GM13977 (cell line): ENCODE results near the gene TMEM258.

Experiments used
- DNase-seq: peaks from one replicate; pipeline ENCODE4 v3.0.0; 2012; ENCODE audit warnings: low spot score
- CTCF ChIP-seq: IDR thresholded peaks from 2 replicates; pipeline ENCODE4 v1.5.1; 2012; ENCODE audit warnings: mild to moderate bottlenecking, control low read depth; ENCODE audit not compliant: insufficient read depth; ENCODE audit errors: extremely low read depth, missing control alignments
- in situ Hi-C: fragments of 300-500 bp; cut with MboI; formaldehyde crosslinking; loops from one replicate; pipeline ENCODE4 v1.12.0; 2022; ENCODE audit warnings: low sequenced_read_pairs, low pct_unique_long_range_greater_than_20kb, mixed read lengths, inconsistent platforms; ENCODE audit not compliant: unreplicated experiment

Gene TMEM258

GRCh38 chr11:61795876-61796526, 3.6 kb upstream of the TMEM258 start:
- TF ChIP-seq CTCF: no peak
- no peak for DNase-seq
- in situ Hi-C loops: no loop called here

- TF ChIP-seq CTCF: no peak
- in situ Hi-C loops: no loop called here
- DNase-seq: no peak
Measured at GRCh38 chr11:61795459-61795858, 3.1 kb upstream of the TMEM258 start.

GRCh38 chr11:61794579-61794978, 2.2 kb upstream of the TMEM258 start:
- DNase-seq: no peak
- TF ChIP-seq CTCF: no peak
- in situ Hi-C loops: no loop called here

- no peak for DNase-seq
- in situ Hi-C loops: no loop called here
- TF ChIP-seq CTCF: no peak
Measured at GRCh38 chr11:61793829-61794204, 1.4 kb upstream of the TMEM258 start.

GRCh38 chr11:61793083-61793828, 857 bp upstream of the TMEM258 start:
- DNase-seq: no peak
- in situ Hi-C loops: no loop called here
- no peak for TF ChIP-seq CTCF

- peak; percentile 54 for DNase-seq
- in situ Hi-C loops: no loop called here
- no peak for TF ChIP-seq CTCF
Measured at GRCh38 chr11:61791737-61792309, 576 bp downstream of the TMEM258 start.
